H9 (cell line): Measurements from ENCODE around the gene LINGO1. TPM values are rescaled to one million over a fixed set of nuclear protein-coding genes. Genes with fewer than 3 reads are reported as not detected.

ENCODE experiments used
- DNase-seq: peaks from one replicate; pipeline ENCODE4 v3.0.0-alpha.2; 2017
- H2AFZ ChIP-seq: one replicate; pipeline ENCODE4 v1.6.1; 2013; ENCODE audit warnings: mild to moderate bottlenecking, low read length, control low read depth, moderate library complexity
- H2AK5ac ChIP-seq: 2 replicates; pipeline ENCODE4 v1.6.1; 2013; ENCODE audit warnings: low read length, control low read depth, mixed read lengths; ENCODE audit not compliant: insufficient read length
- H2BK120ac ChIP-seq: one replicate; pipeline ENCODE4 v1.6.1; 2013; ENCODE audit warnings: low read depth, mild to moderate bottlenecking, low read length, control low read depth, inconsistent platforms; ENCODE audit not compliant: poor library complexity, severe bottlenecking
- H2BK12ac ChIP-seq: 2 replicates; pipeline ENCODE4 v1.6.1; 2013; ENCODE audit warnings: low read length, control low read depth, mixed read lengths, low read depth; ENCODE audit not compliant: insufficient read length
- H2BK15ac ChIP-seq: 2 replicates; pipeline ENCODE4 v1.6.1; 2013; ENCODE audit warnings: low read depth, low read length, control low read depth
- H2BK20ac ChIP-seq: one replicate; pipeline ENCODE4 v1.6.1; 2013; ENCODE audit warnings: low read depth, mild to moderate bottlenecking, low read length, control low read depth, inconsistent platforms; ENCODE audit not compliant: poor library complexity, severe bottlenecking
- H2BK5ac ChIP-seq: 2 replicates; pipeline ENCODE4 v1.6.1; 2013; ENCODE audit warnings: low read length, control low read depth, mixed read lengths; ENCODE audit not compliant: insufficient read length
- H3K14ac ChIP-seq: 2 replicates; pipeline ENCODE4 v1.6.1; 2013; ENCODE audit warnings: low read length, control low read depth; ENCODE audit not compliant: insufficient read depth
- H3K18ac ChIP-seq: 2 replicates; pipeline ENCODE4 v1.6.1; 2013; ENCODE audit warnings: low read depth, mild to moderate bottlenecking, mixed read lengths, low read length, control low read depth; ENCODE audit not compliant: insufficient read length
- H3K23ac ChIP-seq: 2 replicates; pipeline ENCODE4 v1.6.1; 2013; ENCODE audit warnings: low read length, control low read depth, mixed read lengths, low read depth; ENCODE audit not compliant: insufficient read length
- H3K23me2 ChIP-seq: 2 replicates; pipeline ENCODE4 v1.6.1; 2013; ENCODE audit warnings: low read depth, mild to moderate bottlenecking, mixed read lengths, low read length, control low read depth; ENCODE audit not compliant: insufficient read length, poor library complexity, severe bottlenecking
- H3K27ac ChIP-seq: 2 replicates; pipeline ENCODE4 v1.5.1; 2013; ENCODE audit warnings: low read length, control low read depth, mixed read lengths, low read depth; ENCODE audit not compliant: insufficient read length
- H3K27me3 ChIP-seq: 2 replicates; pipeline ENCODE4 v1.6.1; 2013; ENCODE audit warnings: low read length, control low read depth, inconsistent platforms; ENCODE audit not compliant: insufficient read depth
- H3K4ac ChIP-seq: 2 replicates; pipeline ENCODE4 v1.6.1; 2013; ENCODE audit warnings: low read depth, mild to moderate bottlenecking, control low read depth, inconsistent platforms, low read length, moderate library complexity
- H3K4me1 ChIP-seq: 2 replicates; pipeline ENCODE4 v1.6.1; 2013; ENCODE audit warnings: low read length, control low read depth, inconsistent platforms; ENCODE audit not compliant: insufficient read depth
- H3K4me2 ChIP-seq: 2 replicates; pipeline ENCODE4 v1.6.1; 2013; ENCODE audit warnings: low read length, control low read depth, mixed read lengths; ENCODE audit not compliant: insufficient read length, insufficient read depth
- H3K56ac ChIP-seq: 2 replicates; pipeline ENCODE4 v1.6.1; 2013; ENCODE audit warnings: low read depth, mild to moderate bottlenecking, mixed read lengths, low read length, control low read depth; ENCODE audit not compliant: insufficient read length
- H3K79me1 ChIP-seq: 2 replicates; pipeline ENCODE4 v1.6.1; 2013; ENCODE audit warnings: low read depth, mild to moderate bottlenecking, moderate library complexity, low read length, control low read depth, inconsistent platforms; ENCODE audit not compliant: insufficient read depth, poor library complexity, severe bottlenecking
- H3K79me2 ChIP-seq: 2 replicates; pipeline ENCODE4 v1.6.1; 2013; ENCODE audit warnings: low read length, control low read depth, inconsistent platforms; ENCODE audit not compliant: insufficient read depth
- H3K9ac ChIP-seq: 2 replicates; pipeline ENCODE4 v1.6.1; 2013; ENCODE audit warnings: low read length, control low read depth, mixed read lengths; ENCODE audit not compliant: insufficient read length; ENCODE audit errors: extremely low read depth
- H3K9me3 ChIP-seq: one replicate; pipeline ENCODE4 v1.6.1; 2013; ENCODE audit warnings: low read depth, low read length, inconsistent platforms; ENCODE audit not compliant: control insufficient read depth
- H3T11ph ChIP-seq: one replicate; pipeline ENCODE4 v1.6.1; 2013; ENCODE audit warnings: mild to moderate bottlenecking, low read length, control low read depth, inconsistent platforms
- H4K20me1 ChIP-seq: one replicate; pipeline ENCODE4 v1.6.1; 2013; ENCODE audit not compliant: control insufficient read depth, insufficient read length, insufficient read depth
- H4K5ac ChIP-seq: 2 replicates; pipeline ENCODE4 v1.6.1; 2013; ENCODE audit warnings: low read depth, mild to moderate bottlenecking, mixed read lengths, low read length, control low read depth; ENCODE audit not compliant: insufficient read length
- H4K8ac ChIP-seq: replicated peaks from 2 replicates; pipeline ENCODE4 v1.6.1; 2013; ENCODE audit warnings: low read length, control low read depth, mixed read lengths, low read depth; ENCODE audit not compliant: insufficient read length
- H4K91ac ChIP-seq: 2 replicates; pipeline ENCODE4 v1.6.1; 2013; ENCODE audit warnings: low read depth, mild to moderate bottlenecking, moderate library complexity, mixed read lengths, low read length, control low read depth; ENCODE audit not compliant: insufficient read length
- H3K27ac Mint-ChIP-seq, 3 experiments: 2 replicates in 2 of 3; 3 replicates in 1 of 3; pipeline ENCODE4 v1.8.0; 2020 to 2021; ENCODE audit warnings: mixed read lengths in 3 of 3, mild to moderate bottlenecking in 1 of 3, moderate library complexity in 1 of 3
- H3K27me3 Mint-ChIP-seq: 2 replicates; pipeline ENCODE4 v1.8.0; 2021; ENCODE audit warnings: low read depth, mild to moderate bottlenecking, moderate library complexity, mixed read lengths
- H3K36me3 Mint-ChIP-seq, 3 experiments: 2 replicates in 2 of 3; 3 replicates in 1 of 3; pipeline ENCODE4 v1.8.0; 2020 to 2021; ENCODE audit warnings: low read depth in 3 of 3, mixed read lengths in 3 of 3; ENCODE audit not compliant: insufficient read depth in 1 of 3
- H3K4me1 Mint-ChIP-seq, 2 experiments: 2 replicates each; pipeline ENCODE4 v1.8.0; 2020; ENCODE audit warnings: mixed read lengths in 2 of 2
- H3K4me3 Mint-ChIP-seq, 2 experiments: 2 replicates in 1 of 2; 3 replicates in 1 of 2; pipeline ENCODE4 v1.8.0; 2020 to 2021; ENCODE audit warnings: mild to moderate bottlenecking in 2 of 2, mixed read lengths in 2 of 2, moderate library complexity in 1 of 2
- H3K9me3 Mint-ChIP-seq, 2 experiments: 2 replicates in 1 of 2; 3 replicates in 1 of 2; pipeline ENCODE4 v1.8.0; 2020; ENCODE audit warnings: mild to moderate bottlenecking in 2 of 2, mixed read lengths in 2 of 2, moderate library complexity in 1 of 2
- WGBS: extraction: QIAGEN DNeasy Blood & Tissue Kit; methylation state at CpG from one replicate; pipeline ENCODE4 v1.1.7; 2013; ENCODE audit warnings: missing lambda C conversion rate, low lambda C conversion rate, mixed read lengths; ENCODE audit not compliant: insufficient read length; ENCODE audit errors: extremely low coverage; 5-methylcytosine and 5-hydroxymethylcytosine counted together
- total RNA-seq: library from RNA; stranded (reverse); gene quantifications from 2 replicates; pipeline ENCODE4 v1.2.1, GENCODE V29; 2021
- TF ChIP-seq, protein P1 (sequence below): fragments of 200-600 bp; sonication (generic); conservative IDR thresholded peaks from 3 replicates; pipeline ENCODE4 v1.8.0; 2021; ENCODE audit warnings: antibody characterized with exemption, mild to moderate bottlenecking

The LINGO1 gene
- total RNA-seq, 1 experiment from 2014 or later: 41.6 TPM

DNA sequence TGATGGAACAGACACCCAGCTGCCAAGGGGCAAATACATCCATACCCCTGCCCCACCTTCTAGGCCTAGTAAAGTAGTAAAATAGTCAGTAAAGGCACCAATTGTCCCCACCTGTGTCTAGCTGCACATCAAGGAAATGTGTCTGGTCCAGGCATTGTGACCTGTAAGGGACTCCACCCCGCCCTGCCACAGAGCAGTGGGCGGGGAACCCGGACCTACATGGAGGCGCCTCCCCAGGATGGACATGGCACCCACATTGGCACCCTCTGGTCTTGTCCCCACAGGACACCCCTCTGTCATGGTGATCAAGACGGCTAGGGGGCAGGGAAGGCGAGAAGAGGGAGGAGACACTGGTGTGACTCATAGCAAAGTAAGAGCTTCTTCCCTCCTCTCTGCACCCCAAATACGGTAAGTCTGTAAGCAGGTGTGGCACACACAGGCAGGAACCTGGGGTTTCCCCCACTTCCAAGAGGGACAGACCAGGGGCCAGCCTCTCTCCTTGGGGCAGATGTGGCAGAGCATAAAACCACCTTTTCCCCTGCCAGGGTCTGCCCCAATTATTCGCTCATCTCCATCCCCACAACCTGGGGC is 13.5 kb upstream of the LINGO1 start:
- no CpG with 5 or more reads among the region's 8 CpGs for WGBS
- no peak overlapping the region for H3T11ph ChIP-seq
- no peak overlapping the region for H4K5ac ChIP-seq

More for the DNA sequence above, 13.5 kb upstream of the LINGO1 start:
- peaks cover 2% of the 10 kb centered on the region for H3K27me3 Mint-ChIP-seq
- Histone ChIP-seq H3K23ac (no peak overlapping the region), H2AFZ (no peak overlapping the region), H2BK120ac (no peak overlapping the region), H2AK5ac (no peak overlapping the region), H4K91ac (no peak overlapping the region), H2BK20ac (no peak overlapping the region), H4K20me1 (no peaks in the 10 kb centered on the region), H3K9ac (no peak overlapping the region), H3K79me2 (no peaks in the 10 kb centered on the region), H2BK15ac (no peak overlapping the region), H3K79me1 (no peaks in the 10 kb centered on the region), H2BK12ac (no peak overlapping the region), H4K8ac (no peak overlapping the region), H3K9me3 (no peaks in the 10 kb centered on the region), H3K27ac (no peak overlapping the region), H3K14ac (no peak overlapping the region), H3K4me2 (no peak overlapping the region), H3K27me3 (no peaks in the 10 kb centered on the region), H3K4ac (no peak overlapping the region), H3K18ac (no peak overlapping the region), H3K4me1 (no peaks in the 10 kb centered on the region), H3K23me2 (no peaks in the 10 kb centered on the region), H3K56ac (no peak overlapping the region), H2BK5ac (no peak overlapping the region)
- TF ChIP-seq, protein P1, sequence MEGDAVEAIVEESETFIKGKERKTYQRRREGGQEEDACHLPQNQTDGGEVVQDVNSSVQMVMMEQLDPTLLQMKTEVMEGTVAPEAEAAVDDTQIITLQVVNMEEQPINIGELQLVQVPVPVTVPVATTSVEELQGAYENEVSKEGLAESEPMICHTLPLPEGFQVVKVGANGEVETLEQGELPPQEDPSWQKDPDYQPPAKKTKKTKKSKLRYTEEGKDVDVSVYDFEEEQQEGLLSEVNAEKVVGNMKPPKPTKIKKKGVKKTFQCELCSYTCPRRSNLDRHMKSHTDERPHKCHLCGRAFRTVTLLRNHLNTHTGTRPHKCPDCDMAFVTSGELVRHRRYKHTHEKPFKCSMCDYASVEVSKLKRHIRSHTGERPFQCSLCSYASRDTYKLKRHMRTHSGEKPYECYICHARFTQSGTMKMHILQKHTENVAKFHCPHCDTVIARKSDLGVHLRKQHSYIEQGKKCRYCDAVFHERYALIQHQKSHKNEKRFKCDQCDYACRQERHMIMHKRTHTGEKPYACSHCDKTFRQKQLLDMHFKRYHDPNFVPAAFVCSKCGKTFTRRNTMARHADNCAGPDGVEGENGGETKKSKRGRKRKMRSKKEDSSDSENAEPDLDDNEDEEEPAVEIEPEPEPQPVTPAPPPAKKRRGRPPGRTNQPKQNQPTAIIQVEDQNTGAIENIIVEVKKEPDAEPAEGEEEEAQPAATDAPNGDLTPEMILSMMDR: no peak
- peaks cover 10 to 34% of the 10 kb centered on the region in 2 experiments for H3K4me1 Mint-ChIP-seq
- H3K27ac Mint-ChIP-seq: no peak overlapping the region
- H3K4me3 Mint-ChIP-seq: no peak overlapping the region
- H3K9me3 Mint-ChIP-seq: no peaks in the 10 kb centered on the region; a peak in 1 of 5 replicates
- H3K36me3 Mint-ChIP-seq: no peaks in the 10 kb centered on the region; a peak in 1 of 7 replicates
- no peak for DNase-seq
